GM20431 (cell line): ENCODE measurements around the gene TNRC18.

Source experiments
- in situ Hi-C: fragments of 300-500 bp; cut with MseI, MboI; formaldehyde crosslinking; loops from one replicate; pipeline ENCODE4 v1.15.0; 2020; ENCODE audit warnings: low sequenced_read_pairs; ENCODE audit not compliant: unreplicated experiment

TNRC18 gene

GRCh38 chr7:5423306-5423975, at the start of gene TNRC18:
Gene TNRC18 (minus strand): TSS chr7:5423834. CDS start chr7:5421246, 2,588 bp downstream.
- in situ Hi-C loops = no loop called here

GRCh38 chr7:5472432-5473315, 49.0 kb upstream of the TNRC18 start:
- in situ Hi-C loops = loop anchor here (25.0 kb wide), 1 partner anchor 110 kb away; no protein-coding TSS in a partner anchor

GRCh38 chr7:5471623-5472022, 48.0 kb upstream of the TNRC18 start:
- in situ Hi-C loops = loop anchor here (25.0 kb wide), 1 partner anchor 109 kb away; no protein-coding TSS in a partner anchor

GRCh38 chr7:5470816-5471215, 47.2 kb upstream of the TNRC18 start:
- in situ Hi-C loops = loop anchor here (25.0 kb wide), 1 partner anchor 109 kb away; no protein-coding TSS in a partner anchor

- in situ Hi-C loops = loop anchor here (25.0 kb wide), 1 partner anchor 108 kb away; no protein-coding TSS in a partner anchor
Observed at GRCh38 chr7:5470167-5470532, 46.5 kb upstream of the TNRC18 start.

GRCh38 chr7:5469375-5470166, 45.9 kb upstream of the TNRC18 start:
- in situ Hi-C loops = loop anchor here (25.0 kb wide), 1 partner anchor 107 kb away; no protein-coding TSS in a partner anchor

- in situ Hi-C loops = loop anchor here (25.0 kb wide), 1 partner anchor 105 kb away; no protein-coding TSS in a partner anchor
Observed at GRCh38 chr7:5467645-5468044, 44.0 kb upstream of the TNRC18 start.

- in situ Hi-C loops = loop anchor here (25.0 kb wide), 1 partner anchor 104 kb away; no protein-coding TSS in a partner anchor
Observed at GRCh38 chr7:5466551-5466950, 42.9 kb upstream of the TNRC18 start.

- in situ Hi-C loops = loop anchor here (25.0 kb wide), 1 partner anchor 101 kb away; no protein-coding TSS in a partner anchor
Observed at GRCh38 chr7:5463031-5463430, 39.4 kb upstream of the TNRC18 start.

GRCh38 chr7:5462216-5462615, 38.6 kb upstream of the TNRC18 start:
- in situ Hi-C loops = loop anchor here (25.0 kb wide), 1 partner anchor 100 kb away; no protein-coding TSS in a partner anchor

GRCh38 chr7:5458921-5459480, 35.4 kb upstream of the TNRC18 start:
- in situ Hi-C loops = loop anchor here (25.0 kb wide), 1 partner anchor 97 kb away; no protein-coding TSS in a partner anchor

- in situ Hi-C loops = loop anchor here (25.0 kb wide), 1 partner anchor 95 kb away; no protein-coding TSS in a partner anchor
Observed at GRCh38 chr7:5457245-5457735, 33.7 kb upstream of the TNRC18 start.

- in situ Hi-C loops = loop anchor here (25.0 kb wide), 1 partner anchor 94 kb away; no protein-coding TSS in a partner anchor
Observed at GRCh38 chr7:5456409-5456808, 32.8 kb upstream of the TNRC18 start.

- in situ Hi-C loops = loop anchor here (25.0 kb wide), 1 partner anchor 93 kb away; no protein-coding TSS in a partner anchor
Observed at GRCh38 chr7:5455581-5456219, 32.1 kb upstream of the TNRC18 start.

- in situ Hi-C loops = loop anchor here (25.0 kb wide), 1 partner anchor 93 kb away; no protein-coding TSS in a partner anchor
Observed at GRCh38 chr7:5455175-5455574, 31.5 kb upstream of the TNRC18 start.

GRCh38 chr7:5454485-5454884, 30.9 kb upstream of the TNRC18 start:
- in situ Hi-C loops = loop anchor here (25.0 kb wide), 1 partner anchor 92 kb away; no protein-coding TSS in a partner anchor

- in situ Hi-C loops = loop anchor here (25.0 kb wide), 1 partner anchor 91 kb away; no protein-coding TSS in a partner anchor
Observed at GRCh38 chr7:5453566-5454075, 30.0 kb upstream of the TNRC18 start.

- in situ Hi-C loops = loop anchor here (25.0 kb wide), 1 partner anchor 91 kb away; no protein-coding TSS in a partner anchor
Observed at GRCh38 chr7:5452937-5453540, 29.4 kb upstream of the TNRC18 start.
